ENCODE data around the gene PIK3R1. TPM values are rescaled to one million over a fixed set of nuclear protein-coding genes. Genes with fewer than 3 reads are reported as not detected.

PIK3R1 gene
- total RNA-seq, 4 donors from 2014 or later: 69.3 to 113 (median 87.5) TPM

DNA sequence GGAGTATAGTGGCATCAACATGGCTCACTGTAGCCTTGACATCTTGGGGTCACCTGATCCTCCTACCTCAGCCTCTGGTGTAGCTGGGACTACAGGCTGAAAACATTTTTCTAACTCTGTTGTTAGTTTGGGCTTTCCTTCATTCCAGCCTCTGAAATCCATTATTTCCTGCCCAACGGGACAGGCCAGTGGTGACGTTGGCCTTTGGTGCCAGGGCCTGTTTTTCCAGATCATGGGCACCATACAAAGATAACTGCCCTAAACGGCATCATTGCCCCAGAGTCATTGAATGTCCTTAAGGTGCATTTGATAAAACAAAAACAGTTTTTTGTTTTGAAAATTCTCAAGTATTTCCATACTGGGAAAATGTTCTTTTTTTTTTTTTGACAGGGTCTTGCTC is 32.1 kb downstream of the PIK3R1 start:
- H3K4me1 ChIP-seq: peaks cover 0 to 43% (median 9%) of the 10 kb centered on the region in 4 donors
- no peak for DNase-seq
- no peak overlapping the region for H3K4me3 ChIP-seq
- no peaks in the 10 kb centered on the region for H3K27me3 ChIP-seq
- H3K27ac ChIP-seq: no peak overlapping the region
- no peaks in the 10 kb centered on the region for H3K36me3 ChIP-seq
- no peaks in the 10 kb centered on the region for H3K9me3 ChIP-seq
- TF ChIP-seq POLR2A (IDR thresholded peaks at IDR 0.05): no peak
- TF ChIP-seq, protein P1, sequence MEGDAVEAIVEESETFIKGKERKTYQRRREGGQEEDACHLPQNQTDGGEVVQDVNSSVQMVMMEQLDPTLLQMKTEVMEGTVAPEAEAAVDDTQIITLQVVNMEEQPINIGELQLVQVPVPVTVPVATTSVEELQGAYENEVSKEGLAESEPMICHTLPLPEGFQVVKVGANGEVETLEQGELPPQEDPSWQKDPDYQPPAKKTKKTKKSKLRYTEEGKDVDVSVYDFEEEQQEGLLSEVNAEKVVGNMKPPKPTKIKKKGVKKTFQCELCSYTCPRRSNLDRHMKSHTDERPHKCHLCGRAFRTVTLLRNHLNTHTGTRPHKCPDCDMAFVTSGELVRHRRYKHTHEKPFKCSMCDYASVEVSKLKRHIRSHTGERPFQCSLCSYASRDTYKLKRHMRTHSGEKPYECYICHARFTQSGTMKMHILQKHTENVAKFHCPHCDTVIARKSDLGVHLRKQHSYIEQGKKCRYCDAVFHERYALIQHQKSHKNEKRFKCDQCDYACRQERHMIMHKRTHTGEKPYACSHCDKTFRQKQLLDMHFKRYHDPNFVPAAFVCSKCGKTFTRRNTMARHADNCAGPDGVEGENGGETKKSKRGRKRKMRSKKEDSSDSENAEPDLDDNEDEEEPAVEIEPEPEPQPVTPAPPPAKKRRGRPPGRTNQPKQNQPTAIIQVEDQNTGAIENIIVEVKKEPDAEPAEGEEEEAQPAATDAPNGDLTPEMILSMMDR (IDR thresholded peaks at IDR 0.05): no peak

DNA sequence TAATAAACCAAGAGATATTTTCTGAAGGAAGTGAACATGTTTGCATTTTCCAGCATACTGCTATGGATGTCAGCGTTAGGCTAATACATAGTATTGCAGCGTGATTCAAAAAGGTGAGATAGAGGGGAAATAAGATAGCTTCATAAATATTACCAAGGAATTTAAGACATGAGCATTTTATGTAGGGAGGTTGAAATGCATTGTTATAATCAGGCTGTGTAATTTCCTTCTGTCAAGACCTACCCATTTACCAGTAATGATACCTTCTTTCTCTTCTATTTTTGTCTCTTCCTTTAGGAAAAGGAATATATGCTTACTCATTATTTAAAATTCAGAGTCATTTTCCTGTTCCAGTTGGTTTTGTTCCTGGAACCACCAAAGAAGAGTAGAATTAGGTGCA is 33.3 kb downstream of the PIK3R1 start:
- no peak for DNase-seq
- H3K4me3 ChIP-seq: no peak overlapping the region
- no peaks in the 10 kb centered on the region for H3K27me3 ChIP-seq
- peaks cover 0 to 46% (median 6%) of the 10 kb centered on the region in 4 donors for H3K4me1 ChIP-seq
- H3K9me3 ChIP-seq: no peaks in the 10 kb centered on the region
- no peak for TF ChIP-seq POLR2A (IDR thresholded peaks at IDR 0.05)
- TF ChIP-seq, protein P1 (IDR thresholded peaks at IDR 0.05): no peak
- H3K27ac ChIP-seq: no peak overlapping the region
- no peaks in the 10 kb centered on the region for H3K36me3 ChIP-seq

DNA sequence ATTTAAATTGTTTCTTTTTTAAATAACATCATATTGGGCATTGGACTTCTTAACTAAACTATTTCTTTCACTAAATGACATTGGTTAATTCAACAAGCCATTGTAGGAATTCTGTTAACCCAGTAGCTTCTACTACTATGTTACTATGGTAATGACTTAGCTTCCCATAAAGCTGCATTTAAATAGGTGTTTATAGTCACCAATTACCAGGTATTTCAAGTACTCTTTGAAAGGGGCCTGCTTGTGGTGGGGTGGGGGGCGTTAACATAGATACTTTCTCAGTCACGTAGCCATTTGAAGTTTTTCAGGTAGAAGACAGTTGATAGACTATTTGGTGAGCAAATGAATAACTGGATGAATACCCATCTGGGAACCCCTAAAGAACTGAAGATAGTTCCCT is 34.0 kb downstream of the PIK3R1 start:
- Histone ChIP-seq H3K27ac (no peak overlapping the region), H3K27me3 (no peaks in the 10 kb centered on the region), H3K36me3 (no peaks in the 10 kb centered on the region), H3K4me3 (no peak overlapping the region), H3K4me1 (peaks cover 0 to 51% (median 5%) of the 10 kb centered on the region in 4 donors), H3K9me3 (no peaks in the 10 kb centered on the region)
- DNase-seq: no peak
- TF ChIP-seq, protein P1 (IDR thresholded peaks at IDR 0.05): no peak
- TF ChIP-seq POLR2A (IDR thresholded peaks at IDR 0.05): no peak

DNA sequence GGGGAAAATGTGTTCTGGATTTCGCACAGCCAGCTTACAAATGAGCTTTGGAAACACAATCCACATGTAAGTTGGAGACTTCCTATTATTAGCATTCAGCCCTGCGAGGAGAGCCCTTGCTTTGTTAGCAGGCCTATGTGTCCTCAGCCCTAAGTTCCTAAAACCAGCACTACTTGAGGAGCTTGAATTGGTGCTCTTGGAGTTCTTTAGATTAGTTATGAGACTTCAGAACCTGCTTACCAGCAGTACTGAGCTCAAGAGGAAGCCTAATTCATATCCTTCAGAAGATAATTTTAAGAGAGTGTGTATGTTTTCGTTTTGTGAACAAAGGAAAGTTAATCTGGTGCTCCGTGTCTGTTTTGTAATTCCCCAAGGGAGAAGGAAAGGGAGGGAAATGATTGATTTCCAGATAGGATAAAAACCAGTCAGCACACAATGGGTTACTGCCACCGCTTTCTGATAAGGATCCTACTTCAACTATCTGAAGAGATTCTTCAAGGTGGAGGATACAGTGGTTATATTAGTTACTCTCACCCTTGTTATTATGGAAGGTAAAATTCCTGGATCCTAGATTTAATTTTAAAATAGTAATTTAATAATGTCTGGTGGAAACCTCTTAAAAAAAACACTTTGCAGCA is 35.2 kb downstream of the PIK3R1 start:
- Histone ChIP-seq H3K9me3 (no peaks in the 10 kb centered on the region), H3K4me3 (no peak overlapping the region), H3K27ac (peak overlapping the region in 2 of 4 donors; percentile 31 to 53), H3K27me3 (no peaks in the 10 kb centered on the region), H3K4me1 (peaks cover 0 to 64% (median 5%) of the 10 kb centered on the region in 4 donors), H3K36me3 (no peaks in the 10 kb centered on the region)
- no peak for DNase-seq
- TF ChIP-seq, protein P1 (IDR thresholded peaks at IDR 0.05): no peak
- no peak for TF ChIP-seq POLR2A (IDR thresholded peaks at IDR 0.05)

DNA sequence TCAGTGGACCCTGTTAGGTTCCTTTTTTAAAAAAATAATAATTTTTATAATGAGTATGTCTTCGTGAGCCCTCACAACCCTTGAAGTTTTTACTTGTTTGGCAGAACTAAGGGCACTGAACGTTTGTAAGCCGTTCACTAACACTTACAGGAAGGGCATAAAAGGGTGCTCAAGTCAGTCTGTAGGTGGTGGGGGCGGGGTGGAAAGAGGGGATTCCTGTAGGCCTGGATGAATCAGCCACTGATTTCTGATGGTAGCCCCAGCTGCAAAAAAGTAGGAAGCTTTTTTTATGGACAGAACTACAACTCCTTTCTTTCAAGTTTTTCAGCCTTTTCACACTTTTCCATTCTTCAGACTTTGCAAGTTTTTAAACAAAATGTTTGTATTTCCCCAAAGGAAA is 35.8 kb downstream of the PIK3R1 start:
- Histone ChIP-seq H3K27ac (peak overlapping the region in 3 of 4 donors; percentile 53 to 54 (median 53)), H3K36me3 (no peaks in the 10 kb centered on the region), H3K27me3 (no peaks in the 10 kb centered on the region), H3K9me3 (no peaks in the 10 kb centered on the region), H3K4me1 (peaks cover 0 to 70% (median 5%) of the 10 kb centered on the region in 4 donors), H3K4me3 (no peak overlapping the region)
- TF ChIP-seq, protein P1 (IDR thresholded peaks at IDR 0.05): no peak
- TF ChIP-seq POLR2A (IDR thresholded peaks at IDR 0.05): no peak
- peak in 1 of 3 donors; percentile 55 for DNase-seq

Measured in Peyer's patch (tissue), 4 donors.